HCT116 (cell line): ENCODE data around the gene TSSK2. TPM values are rescaled to one million over a fixed set of nuclear protein-coding genes. Genes with fewer than 3 reads are reported as not detected.

Experiments used
- ATAC-seq: fragments of 200-7000 bp; cut with Tn5 transposase; 2 replicates; pipeline ENCODE4 v1.9.1; 2020; ENCODE audit warnings: mild to moderate bottlenecking, moderate library complexity
- BruUV-seq: library from RNA; stranded (reverse); fragments of 400-500 nt; replicated peaks from 2 replicates; lab custom pipeline; 2021; lab: Mats Ljungman, UMichigan
- CTCF ChIA-PET: fragments of 300-600 bp; sonication (Branson Sonifier 250); formaldehyde crosslinking; loops from one replicate; lab custom pipeline; 2021; ENCODE audit warnings: antibody characterized with exemption; lab: Charles Lee
- POLR2A ChIA-PET: fragments of 300-600, 350-600 bp; sonication (Branson Sonifier 250); formaldehyde crosslinking; loops from one replicate; lab custom pipeline; 2021; ENCODE audit warnings: antibody characterized with exemption; lab: Charles Lee
- RAD21 ChIA-PET, 2 experiments: fragments of 300-600 bp; sonication (Branson Sonifier 250); formaldehyde crosslinking; loops; one replicate each; lab custom pipeline; 2023; ENCODE audit warnings: low total read pairs in 2 of 2; ENCODE audit not compliant: uncharacterized antibody in 2 of 2, unreplicated experiment in 2 of 2, low non-redundant PET in 1 of 2; lab: Charles Lee
- DNase-seq: peaks from one replicate; pipeline ENCODE4 v3.0.0-alpha.2; 2010; ENCODE audit warnings: low read depth, low spot score
- H2AFZ ChIP-seq: fragments of 200-600 bp; shearing (Covaris generic), sonication (generic); 2 replicates; pipeline ENCODE4 v1.6.1; 2017; ENCODE audit warnings: low read depth, mixed run types, mixed read lengths, antibody characterized with exemption, low read length; ENCODE audit not compliant: poor library complexity, severe bottlenecking
- H3K27ac ChIP-seq: 2 replicates; pipeline ENCODE4 v1.5.1; 2012; ENCODE audit warnings: low read depth, low read length
- H3K27me3 ChIP-seq: fragments of 200-600 bp; sonication (generic); 2 replicates; pipeline ENCODE4 v1.6.1; 2016; ENCODE audit warnings: mixed run types, low read length, mixed read lengths; ENCODE audit not compliant: insufficient read depth
- H3K36me3 ChIP-seq, 2 experiments: fragments of 200-500 bp in 1 of 2; fragments of 200-600 bp in 1 of 2; sonication (Bioruptor generic) in 1 of 2; sonication (generic) in 1 of 2; 2 replicates each; pipeline versions ENCODE4 v1.5.1 to v1.6.1; 2014 to 2016; ENCODE audit warnings: low read length in 2 of 2, inconsistent platforms in 1 of 2, mixed read lengths in 1 of 2, mixed run types in 1 of 2; ENCODE audit not compliant: insufficient read depth in 2 of 2, control insufficient read depth in 1 of 2
- H3K4me1 ChIP-seq, 2 experiments: fragments of 200-600 bp in 1 of 2; sonication (generic) in 1 of 2; 2 replicates each; pipeline versions ENCODE4 v1.5.1 to v1.6.1; 2012 to 2017; ENCODE audit warnings: low read length in 2 of 2, inconsistent platforms in 1 of 2, mild to moderate bottlenecking in 1 of 2, mixed read lengths in 1 of 2, mixed run types in 1 of 2, moderate library complexity in 1 of 2; ENCODE audit not compliant: insufficient read depth in 2 of 2, control insufficient read depth in 1 of 2
- H3K4me2 ChIP-seq: fragments of 200-600 bp; sonication (generic); 2 replicates; pipeline ENCODE4 v1.6.1; 2017; ENCODE audit warnings: mixed run types, low read length, mixed read lengths
- H3K4me3 ChIP-seq, 2 experiments: fragments of 200-600 bp in 1 of 2; sonication (generic) in 1 of 2; replicated peaks in 1 of 2; 2 replicates each; pipeline ENCODE4 v1.5.1; 2011 to 2016; ENCODE audit warnings: low read length in 2 of 2, control low read depth in 1 of 2, low read depth in 1 of 2, mild to moderate bottlenecking in 1 of 2, mixed read lengths in 1 of 2, mixed run types in 1 of 2
- H3K79me2 ChIP-seq: fragments of 200-600 bp; sonication (generic); 2 replicates; pipeline ENCODE4 v1.6.1; 2017; ENCODE audit warnings: mild to moderate bottlenecking, mixed run types, low read length, moderate library complexity, mixed read lengths; ENCODE audit not compliant: insufficient read depth
- H3K9ac ChIP-seq: fragments of 200-600 bp; sonication (generic); 2 replicates; pipeline ENCODE4 v1.6.1; 2016; ENCODE audit warnings: low read length, mixed read lengths
- H3K9me2 ChIP-seq: fragments of 200-600 bp; sonication (generic), shearing (Covaris generic); 2 replicates; pipeline ENCODE4 v1.6.1; 2017; ENCODE audit warnings: mixed run types, mild to moderate bottlenecking, moderate library complexity; ENCODE audit not compliant: insufficient read depth
- H3K9me3 ChIP-seq, 2 experiments: fragments of 200-500 bp in 1 of 2; fragments of 200-600 bp in 1 of 2; sonication (Bioruptor generic) in 1 of 2; sonication (generic) in 1 of 2; 2 replicates each; pipeline ENCODE4 v1.6.1; 2014 to 2017; ENCODE audit warnings: low read length in 2 of 2, mixed read lengths in 2 of 2, inconsistent platforms in 1 of 2, low read depth in 1 of 2, mild to moderate bottlenecking in 1 of 2, mixed run types in 1 of 2, moderate library complexity in 1 of 2; ENCODE audit not compliant: control insufficient read depth in 1 of 2, insufficient read depth in 1 of 2
- H4K20me1 ChIP-seq: fragments of 200-600 bp; sonication (generic), shearing (Covaris generic); 2 replicates; pipeline ENCODE4 v1.6.1; 2017; ENCODE audit warnings: mixed run types, mild to moderate bottlenecking, moderate library complexity; ENCODE audit not compliant: insufficient read depth
- EGR1 ChIP-seq: IDR thresholded peaks from 2 replicates; pipeline ENCODE4 v1.6.1; 2012; ENCODE audit warnings: low read depth
- ELF1 ChIP-seq: IDR thresholded peaks from 2 replicates; pipeline ENCODE4 v1.6.1; 2012; ENCODE audit warnings: low read depth, borderline replicate concordance
- JUND ChIP-seq: IDR thresholded peaks from 2 replicates; pipeline ENCODE4 v1.6.1; 2012
- POLR2A ChIP-seq: IDR thresholded peaks from 2 replicates; pipeline ENCODE4 v1.7.0; 2011; ENCODE audit warnings: borderline replicate concordance; ENCODE audit not compliant: insufficient read depth, insufficient read length; ENCODE audit errors: extremely low read depth
- RAD21 ChIP-seq: IDR thresholded peaks from 2 replicates; pipeline ENCODE4 v1.6.1; 2012; ENCODE audit warnings: low read depth, mild to moderate bottlenecking
- REST ChIP-seq: IDR thresholded peaks from 2 replicates; pipeline ENCODE4 v1.6.1; 2012; ENCODE audit warnings: low read depth
- SIN3A ChIP-seq: IDR thresholded peaks from 2 replicates; pipeline ENCODE4 v1.6.1; 2012; ENCODE audit warnings: low read depth
- SP1 ChIP-seq: IDR thresholded peaks from 2 replicates; pipeline ENCODE4 v1.6.1; 2012; ENCODE audit warnings: low read depth
- YY1 ChIP-seq: IDR thresholded peaks from 2 replicates; pipeline ENCODE4 v1.6.1; 2011; ENCODE audit warnings: low read length, low read depth, moderate library complexity, mild to moderate bottlenecking; ENCODE audit not compliant: insufficient replicate concordance; ENCODE audit errors: extremely low read depth
- intact Hi-C: fragments of 100-400 bp; cut with micrococcal nuclease; formaldehyde crosslinking; loops from 2 replicates; pipeline ENCODE4 v1.10.0; 2022
- total RNA-seq: library from RNA; stranded (reverse); gene quantifications from one replicate; pipeline ENCODE4 v1.2.1, GENCODE V29; 2021; ENCODE audit not compliant: unreplicated experiment
- TF ChIP-seq, protein P1 (sequence below), 3 experiments: fragments of 200-600 bp in 1 of 3; sonication (generic) in 1 of 3; IDR thresholded peaks in 2 of 3; conservative IDR thresholded peaks in 1 of 3; 2 replicates each; pipeline ENCODE4 v1.5.1; 2012 to 2017; ENCODE audit warnings: low read depth in 2 of 3, low read length in 2 of 3, antibody characterized with exemption in 1 of 3, borderline replicate concordance in 1 of 3, control low read depth in 1 of 3, mild to moderate bottlenecking in 1 of 3, mixed read lengths in 1 of 3, mixed run types in 1 of 3, moderate library complexity in 1 of 3; ENCODE audit not compliant: insufficient read depth in 1 of 3
- TF ChIP-seq, protein P2 (sequence below): IDR thresholded peaks from 2 replicates; pipeline ENCODE4 v1.6.1; 2011; ENCODE audit warnings: mild to moderate bottlenecking, low read length, moderate library complexity; ENCODE audit not compliant: insufficient replicate concordance; ENCODE audit errors: extremely low read depth

Gene TSSK2
- total RNA-seq, 1 experiment from 2014 or later = not detected

DNA sequence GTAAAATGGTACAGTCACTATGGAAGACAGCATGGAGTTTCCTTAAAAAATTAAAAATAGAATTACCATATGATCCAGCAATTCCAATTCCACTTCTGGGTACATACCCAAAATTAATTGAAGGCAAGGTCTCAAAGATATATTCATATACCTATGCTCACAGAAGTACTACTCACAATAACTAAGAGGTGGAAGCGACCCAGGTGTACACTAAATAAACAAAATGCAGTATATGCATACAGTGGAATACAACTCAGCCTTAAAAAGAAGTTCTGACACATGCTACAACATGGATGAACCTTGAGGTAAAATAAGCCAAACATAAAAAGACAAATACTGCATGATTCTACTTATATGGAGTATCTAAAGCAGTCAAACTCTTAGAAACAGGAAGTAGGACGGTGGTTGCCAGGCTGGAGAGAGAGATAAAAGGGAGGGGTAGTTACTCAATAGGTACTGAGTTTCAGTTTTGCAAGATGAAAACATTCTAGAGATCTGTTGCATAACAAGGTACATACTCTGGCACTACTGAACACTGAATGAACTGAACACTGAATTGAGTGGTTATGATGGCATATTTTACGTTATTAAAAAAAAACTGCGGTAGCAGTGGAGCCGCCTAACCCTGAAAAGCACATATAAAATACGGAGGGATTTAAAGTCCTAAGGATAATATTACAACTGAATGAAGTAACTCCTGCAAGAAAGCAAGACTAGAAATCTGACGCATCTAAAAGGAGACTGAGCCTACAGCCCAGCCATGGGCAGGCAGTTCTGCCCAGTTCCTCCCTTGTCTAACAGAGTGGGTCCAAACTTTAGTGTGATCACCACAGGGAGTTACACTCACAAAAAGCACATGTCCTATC, 21.7 kb upstream of the TSSK2 start:
- TF ChIP-seq POLR2A = no peak
- TF ChIP-seq RAD21 = no peak
- no peak for TF ChIP-seq EGR1
- TF ChIP-seq ELF1 = no peak
- TF ChIP-seq YY1 = no peak
- TF ChIP-seq, protein P1, sequence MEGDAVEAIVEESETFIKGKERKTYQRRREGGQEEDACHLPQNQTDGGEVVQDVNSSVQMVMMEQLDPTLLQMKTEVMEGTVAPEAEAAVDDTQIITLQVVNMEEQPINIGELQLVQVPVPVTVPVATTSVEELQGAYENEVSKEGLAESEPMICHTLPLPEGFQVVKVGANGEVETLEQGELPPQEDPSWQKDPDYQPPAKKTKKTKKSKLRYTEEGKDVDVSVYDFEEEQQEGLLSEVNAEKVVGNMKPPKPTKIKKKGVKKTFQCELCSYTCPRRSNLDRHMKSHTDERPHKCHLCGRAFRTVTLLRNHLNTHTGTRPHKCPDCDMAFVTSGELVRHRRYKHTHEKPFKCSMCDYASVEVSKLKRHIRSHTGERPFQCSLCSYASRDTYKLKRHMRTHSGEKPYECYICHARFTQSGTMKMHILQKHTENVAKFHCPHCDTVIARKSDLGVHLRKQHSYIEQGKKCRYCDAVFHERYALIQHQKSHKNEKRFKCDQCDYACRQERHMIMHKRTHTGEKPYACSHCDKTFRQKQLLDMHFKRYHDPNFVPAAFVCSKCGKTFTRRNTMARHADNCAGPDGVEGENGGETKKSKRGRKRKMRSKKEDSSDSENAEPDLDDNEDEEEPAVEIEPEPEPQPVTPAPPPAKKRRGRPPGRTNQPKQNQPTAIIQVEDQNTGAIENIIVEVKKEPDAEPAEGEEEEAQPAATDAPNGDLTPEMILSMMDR (IDR thresholded peaks at IDR 0.05 in 2 of 3, conservative IDR thresholded peaks at IDR 0.05 in 1 of 3; ENCODE audit: borderline replicate concordance in 1 of 3, insufficient read depth in 1 of 3, low read depth in 2 of 3, low read length in 2 of 3) = no peak
- TF ChIP-seq, protein P2, sequence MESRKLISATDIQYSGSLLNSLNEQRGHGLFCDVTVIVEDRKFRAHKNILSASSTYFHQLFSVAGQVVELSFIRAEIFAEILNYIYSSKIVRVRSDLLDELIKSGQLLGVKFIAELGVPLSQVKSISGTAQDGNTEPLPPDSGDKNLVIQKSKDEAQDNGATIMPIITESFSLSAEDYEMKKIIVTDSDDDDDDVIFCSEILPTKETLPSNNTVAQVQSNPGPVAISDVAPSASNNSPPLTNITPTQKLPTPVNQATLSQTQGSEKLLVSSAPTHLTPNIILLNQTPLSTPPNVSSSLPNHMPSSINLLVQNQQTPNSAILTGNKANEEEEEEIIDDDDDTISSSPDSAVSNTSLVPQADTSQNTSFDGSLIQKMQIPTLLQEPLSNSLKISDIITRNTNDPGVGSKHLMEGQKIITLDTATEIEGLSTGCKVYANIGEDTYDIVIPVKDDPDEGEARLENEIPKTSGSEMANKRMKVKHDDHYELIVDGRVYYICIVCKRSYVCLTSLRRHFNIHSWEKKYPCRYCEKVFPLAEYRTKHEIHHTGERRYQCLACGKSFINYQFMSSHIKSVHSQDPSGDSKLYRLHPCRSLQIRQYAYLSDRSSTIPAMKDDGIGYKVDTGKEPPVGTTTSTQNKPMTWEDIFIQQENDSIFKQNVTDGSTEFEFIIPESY = no peak
- no peak for TF ChIP-seq REST
- TF ChIP-seq SIN3A = no peak
- no peak for TF ChIP-seq SP1
- no peak for TF ChIP-seq JUND
- Histone ChIP-seq H3K4me1 (no peaks in the 10 kb centered on the region), H3K9me3 (no peaks in the 10 kb centered on the region), H3K9ac (no peak overlapping the region), H2AFZ (no peak overlapping the region), H3K9me2 (no peaks in the 10 kb centered on the region), H3K27ac (no peak overlapping the region), H3K27me3 (no peaks in the 10 kb centered on the region), H3K79me2 (peaks cover 89% of the 10 kb centered on the region), H3K36me3 (no peaks in the 10 kb centered on the region), H3K4me3 (no peak overlapping the region), H4K20me1 (no peaks in the 10 kb centered on the region), H3K4me2 (no peak overlapping the region)
- no TSS peak for BruUV-seq
- ATAC-seq (no peak), DNase-seq (no peak)
- ChIA-PET CTCF (interaction anchor here (1.4 kb wide), 1 partner anchor 520 kb away, joined by 3 read pairs; no protein-coding TSS in a partner anchor), POLR2A (interaction anchor here (2.6 kb wide), 1 partner anchor 13 kb away, joined by 6 read pairs; the partner anchor contains the start of gene DGCR2), RAD21 (no interaction called here)
- intact Hi-C loops = no loop called here
